Osteocyte (in vitro differentiated cells): ENCODE results near the gene HTT. TPM values are rescaled to one million over a fixed set of nuclear protein-coding genes. Genes with fewer than 3 reads are reported as not detected.
A peak's percentile ranks its signal among the peaks of the same experiment; 100 is the strongest.
"Not testable (repeated sequence)": the region's sequence is repeated elsewhere in the genome, so short reads cannot be mapped to it uniquely, and the experiment has no call there.

Experiments
- DNase-seq: peaks from one replicate; pipeline ENCODE4 v3.0.0; 2021; ENCODE audit warnings: mixed read lengths; ENCODE audit not compliant: unreplicated experiment; ENCODE audit errors: extremely low spot score
- H3K27ac Mint-ChIP-seq: one replicate; pipeline ENCODE4 v1.8.0; 2021; ENCODE audit warnings: mild to moderate bottlenecking, mixed read lengths; ENCODE audit not compliant: unreplicated experiment
- H3K27me3 Mint-ChIP-seq: one replicate; pipeline ENCODE4 v1.8.0; 2021; ENCODE audit warnings: mixed read lengths; ENCODE audit not compliant: unreplicated experiment
- H3K36me3 Mint-ChIP-seq: one replicate; pipeline ENCODE4 v1.8.0; 2021; ENCODE audit warnings: mixed read lengths; ENCODE audit not compliant: unreplicated experiment
- H3K4me1 Mint-ChIP-seq: one replicate; pipeline ENCODE4 v1.8.0; 2021; ENCODE audit warnings: mixed read lengths; ENCODE audit not compliant: unreplicated experiment
- H3K4me3 Mint-ChIP-seq: one replicate; pipeline ENCODE4 v1.8.0; 2021; ENCODE audit warnings: mild to moderate bottlenecking, moderate library complexity, mixed read lengths; ENCODE audit not compliant: unreplicated experiment
- H3K9me3 Mint-ChIP-seq: one replicate; pipeline ENCODE4 v1.8.0; 2021; ENCODE audit warnings: mixed read lengths; ENCODE audit not compliant: unreplicated experiment
- total RNA-seq: library from RNA; stranded (reverse); gene quantifications from 2 replicates; pipeline ENCODE4 v1.2.1, GENCODE V29; 2021
- TF ChIP-seq, protein P1 (sequence below): fragments of 200-600 bp; sonication (generic); IDR thresholded peaks from 2 replicates; pipeline ENCODE4 v1.5.0; 2021; ENCODE audit warnings: antibody characterized with exemption, mild to moderate bottlenecking, moderate library complexity

Gene HTT
- total RNA-seq, 1 donor from 2014 or later, result 51.3 TPM

GRCh38 chr4:3135155-3136011, 60.9 kb downstream of the HTT start:
- H3K27ac Mint-ChIP-seq, result no peak overlapping the region
- TF ChIP-seq, protein P1, sequence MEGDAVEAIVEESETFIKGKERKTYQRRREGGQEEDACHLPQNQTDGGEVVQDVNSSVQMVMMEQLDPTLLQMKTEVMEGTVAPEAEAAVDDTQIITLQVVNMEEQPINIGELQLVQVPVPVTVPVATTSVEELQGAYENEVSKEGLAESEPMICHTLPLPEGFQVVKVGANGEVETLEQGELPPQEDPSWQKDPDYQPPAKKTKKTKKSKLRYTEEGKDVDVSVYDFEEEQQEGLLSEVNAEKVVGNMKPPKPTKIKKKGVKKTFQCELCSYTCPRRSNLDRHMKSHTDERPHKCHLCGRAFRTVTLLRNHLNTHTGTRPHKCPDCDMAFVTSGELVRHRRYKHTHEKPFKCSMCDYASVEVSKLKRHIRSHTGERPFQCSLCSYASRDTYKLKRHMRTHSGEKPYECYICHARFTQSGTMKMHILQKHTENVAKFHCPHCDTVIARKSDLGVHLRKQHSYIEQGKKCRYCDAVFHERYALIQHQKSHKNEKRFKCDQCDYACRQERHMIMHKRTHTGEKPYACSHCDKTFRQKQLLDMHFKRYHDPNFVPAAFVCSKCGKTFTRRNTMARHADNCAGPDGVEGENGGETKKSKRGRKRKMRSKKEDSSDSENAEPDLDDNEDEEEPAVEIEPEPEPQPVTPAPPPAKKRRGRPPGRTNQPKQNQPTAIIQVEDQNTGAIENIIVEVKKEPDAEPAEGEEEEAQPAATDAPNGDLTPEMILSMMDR, result no peak
- peaks cover 1% of the 10 kb centered on the region for H3K4me1 Mint-ChIP-seq
- no peaks in the 10 kb centered on the region for H3K9me3 Mint-ChIP-seq
- H3K27me3 Mint-ChIP-seq, result no peaks in the 10 kb centered on the region
- no peak overlapping the region for H3K4me3 Mint-ChIP-seq
- H3K36me3 Mint-ChIP-seq, result peaks cover 42% of the 10 kb centered on the region
- DNase-seq, result no peak

- Mint-ChIP-seq H3K9me3 (no peaks in the 10 kb centered on the region), H3K27ac (no peak overlapping the region), H3K4me3 (no peak overlapping the region), H3K27me3 (no peaks in the 10 kb centered on the region), H3K36me3 (peaks cover 37% of the 10 kb centered on the region), H3K4me1 (peaks cover 1% of the 10 kb centered on the region)
- no peak for DNase-seq
- TF ChIP-seq, protein P1, result peak; percentile 50
Observed at GRCh38 chr4:3136454-3136853, 62.0 kb downstream of the HTT start.

- Mint-ChIP-seq H3K4me3 (no peak overlapping the region), H3K36me3 (peaks cover 26% of the 10 kb centered on the region), H3K4me1 (peaks cover 1% of the 10 kb centered on the region), H3K27ac (no peak overlapping the region), H3K27me3 (no peaks in the 10 kb centered on the region), H3K9me3 (no peaks in the 10 kb centered on the region)
- TF ChIP-seq, protein P1, result no peak
- DNase-seq, result no peak
Observed at GRCh38 chr4:3137908-3138307, 63.4 kb downstream of the HTT start.

GRCh38 chr4:3145234-3145924, 70.9 kb downstream of the HTT start:
- TF ChIP-seq, protein P1, result peak; percentile 43
- Mint-ChIP-seq H3K9me3 (no peaks in the 10 kb centered on the region), H3K27me3 (no peaks in the 10 kb centered on the region), H3K4me1 (no peaks in the 10 kb centered on the region), H3K36me3 (peaks cover 39% of the 10 kb centered on the region), H3K4me3 (no peak overlapping the region), H3K27ac (no peak overlapping the region)
- no peak for DNase-seq

DNA sequence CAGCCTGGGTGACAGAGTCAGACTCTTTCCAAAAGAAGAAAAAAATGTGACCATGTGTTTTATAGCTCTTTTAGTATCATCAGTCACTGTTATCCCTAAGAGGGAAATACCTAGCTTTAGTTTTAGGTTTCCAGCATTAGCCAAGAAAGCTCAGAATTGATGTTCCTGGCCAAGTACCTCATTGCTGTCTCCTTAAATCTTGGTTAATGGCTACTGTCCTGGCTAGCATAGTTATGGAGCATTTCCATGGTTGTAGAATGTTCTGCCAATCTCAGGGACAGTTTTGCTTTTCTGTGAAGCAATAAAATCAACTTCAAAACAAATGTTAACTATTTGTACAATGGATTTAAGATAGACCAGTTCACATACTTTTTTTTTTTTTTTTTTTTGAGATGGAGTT, 74.4 kb downstream of the HTT start:
- Mint-ChIP-seq H3K36me3 (peaks cover 44% of the 10 kb centered on the region), H3K27ac (no peak overlapping the region), H3K4me3 (no peak overlapping the region), H3K27me3 (no peaks in the 10 kb centered on the region), H3K4me1 (no peaks in the 10 kb centered on the region), H3K9me3 (no peaks in the 10 kb centered on the region)
- TF ChIP-seq, protein P1, result no peak
- DNase-seq, result no peak

DNA sequence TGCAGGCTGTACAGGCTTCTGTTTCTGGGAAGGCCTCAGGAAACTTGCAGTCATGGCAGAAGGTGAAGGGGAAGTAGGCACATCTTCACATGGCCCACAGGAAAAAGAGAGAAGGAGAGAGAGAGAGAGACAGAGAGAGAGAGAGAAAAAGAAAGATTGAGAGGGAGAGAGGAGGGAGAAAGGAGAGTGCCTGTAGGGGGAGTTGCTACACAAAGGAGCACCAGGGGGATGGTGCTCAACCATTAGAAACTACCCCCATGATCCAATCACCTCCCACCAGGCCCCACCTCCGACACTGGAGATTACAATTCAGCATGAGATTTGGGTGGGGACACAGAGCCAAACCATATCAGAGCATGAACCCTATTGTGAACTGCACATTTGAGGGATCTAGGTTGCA, 76.8 kb downstream of the HTT start:
- not testable (repeated sequence) for H3K27ac Mint-ChIP-seq

More for the DNA sequence above, 76.8 kb downstream of the HTT start:
- H3K9me3 Mint-ChIP-seq, H3K4me1 Mint-ChIP-seq, DNase-seq, H3K4me3 Mint-ChIP-seq, H3K27me3 Mint-ChIP-seq: not testable (repeated sequence)
- H3K36me3 Mint-ChIP-seq, result peaks cover 46% of the 10 kb centered on the region
